Large intestine (tissue), 3 donors: Measurements from ENCODE around the gene ZBED4. TPM values are rescaled to one million over a fixed set of nuclear protein-coding genes. Genes with fewer than 3 reads are reported as not detected.

Experiments
- DNase-seq, 2 donors: peaks; one replicate each; pipeline versions ENCODE4 v3.0.0 to v3.0.0-alpha.2; 2013
- H3K27ac ChIP-seq: one replicate; pipeline ENCODE4 v1.5.1; 2013; ENCODE audit warnings: low read length
- H3K27me3 ChIP-seq: 2 replicates; pipeline ENCODE4 v1.6.1; 2013; ENCODE audit warnings: low read length; ENCODE audit not compliant: control insufficient read depth, insufficient read depth
- H3K36me3 ChIP-seq: 2 replicates; pipeline ENCODE4 v1.6.1; 2013; ENCODE audit warnings: low read length; ENCODE audit not compliant: control insufficient read depth, insufficient read depth
- H3K4me1 ChIP-seq: one replicate; pipeline ENCODE4 v1.6.1; 2013; ENCODE audit warnings: low read length; ENCODE audit not compliant: control insufficient read depth, insufficient read depth
- H3K4me3 ChIP-seq: one replicate; pipeline ENCODE4 v1.5.1; 2013; ENCODE audit warnings: low read length
- H3K9me3 ChIP-seq: one replicate; pipeline ENCODE4 v1.6.1; 2013; ENCODE audit warnings: mild to moderate bottlenecking, low read depth, low read length, moderate library complexity; ENCODE audit not compliant: control insufficient read depth
- WGBS: methylation state at CpG from one replicate; pipeline ENCODE4 v1.1.5; 2013; ENCODE audit warnings: low lambda C conversion rate; ENCODE audit not compliant: insufficient coverage; 5-methylcytosine and 5-hydroxymethylcytosine counted together
- polyA plus RNA-seq: library from polyadenylated mRNA; unstranded; fragments of 120-200 nt; gene quantifications from one replicate; pipeline ENCODE4 v1.2.1, GENCODE V29; 2013

ZBED4 gene
- polyA plus RNA-seq, 1 donor: 13.3 TPM

DNA sequence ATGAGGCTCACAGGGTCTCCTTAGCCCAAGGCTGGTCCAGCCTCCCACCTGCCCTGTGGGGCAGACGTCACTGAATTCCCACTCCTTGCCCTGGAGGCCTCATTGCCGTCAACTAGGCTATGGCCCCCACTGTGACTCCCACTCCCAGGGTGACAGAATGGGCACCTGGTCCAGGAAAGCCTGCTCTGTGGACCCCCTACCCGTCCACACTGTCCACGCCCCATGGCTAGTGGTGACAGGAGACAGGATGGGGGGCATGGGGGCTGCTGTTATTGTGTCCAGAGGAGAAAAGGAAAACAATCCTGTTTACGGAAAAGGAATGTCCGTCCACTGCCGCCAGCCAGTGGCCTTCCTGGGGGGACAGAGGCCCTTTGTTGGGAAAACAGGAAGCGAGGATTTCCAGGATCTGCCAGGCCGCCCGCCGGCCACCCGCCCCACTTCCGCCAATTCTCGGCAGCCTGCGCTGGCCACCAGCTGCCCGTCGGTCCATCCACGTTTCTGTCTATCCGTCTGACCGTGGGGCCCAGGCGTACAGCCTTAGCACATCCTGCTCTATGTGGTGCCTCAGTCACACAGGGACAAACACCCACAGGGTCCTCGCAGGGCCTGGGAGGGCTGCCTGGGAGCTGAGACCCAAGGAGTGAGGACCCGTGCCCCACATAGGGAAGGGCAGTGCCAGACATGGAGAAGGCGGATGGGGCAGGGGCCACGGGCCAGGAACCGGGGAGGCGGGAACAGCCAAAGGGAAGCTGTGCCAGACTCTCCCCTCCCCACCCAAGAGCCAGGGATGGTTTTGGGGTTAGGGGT, 84.3 kb downstream of the ZBED4 start:
- H3K4me1 ChIP-seq: peaks cover 20% of the 10 kb centered on the region
- H3K4me3 ChIP-seq: no peak overlapping the region
- no peaks in the 10 kb centered on the region for H3K36me3 ChIP-seq
- DNase-seq: no peak
- H3K27ac ChIP-seq: peak overlapping the region; percentile 17
- no CpG with 5 or more reads among the region's 27 CpGs for WGBS
- no peaks in the 10 kb centered on the region for H3K27me3 ChIP-seq
- no peaks in the 10 kb centered on the region for H3K9me3 ChIP-seq

DNA sequence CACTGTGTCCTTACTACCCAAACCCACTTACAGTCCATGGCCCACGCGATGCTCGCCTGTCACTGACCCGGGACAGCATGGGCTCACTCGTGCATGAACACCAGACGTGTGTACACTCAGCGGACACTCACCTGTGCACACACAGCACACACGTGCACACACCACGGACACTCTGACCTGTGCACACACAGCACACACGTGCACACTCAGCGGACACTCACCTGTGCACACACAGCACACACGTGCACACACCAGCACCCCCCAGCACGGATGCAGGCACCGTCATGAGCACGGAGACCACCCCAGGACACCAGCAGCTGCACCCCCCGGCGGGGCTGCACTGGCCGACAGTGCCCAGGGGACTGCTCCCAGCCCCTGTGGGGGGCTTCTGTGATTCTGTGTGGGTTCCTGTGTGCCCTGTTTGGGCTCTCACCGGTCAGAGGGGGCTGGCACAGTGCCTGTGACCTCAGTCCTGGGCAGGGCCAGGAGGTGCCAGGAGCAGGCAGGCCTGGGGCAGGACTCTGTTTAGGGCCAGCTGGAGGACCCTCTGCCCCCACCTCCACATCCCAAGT, 85.0 kb downstream of the ZBED4 start:
- WGBS: no CpG with 5 or more reads among the region's 19 CpGs

More for the DNA sequence above, 85.0 kb downstream of the ZBED4 start:
- Histone ChIP-seq H3K4me3 (no peak overlapping the region), H3K36me3 (no peaks in the 10 kb centered on the region), H3K27me3 (no peaks in the 10 kb centered on the region), H3K27ac (no peak overlapping the region), H3K4me1 (peaks cover 20% of the 10 kb centered on the region), H3K9me3 (no peaks in the 10 kb centered on the region)
- DNase-seq: no peak

Other genes with a start within 250 kb of the ZBED4 start
- gene BRD1, start 26.0 kb upstream of the ZBED4 start, polyA plus RNA-seq: 36.8 TPM
- gene ALG12, start 64.6 kb downstream of the ZBED4 start, polyA plus RNA-seq: 27.8 TPM
- gene CRELD2, start 64.8 kb downstream of the ZBED4 start, polyA plus RNA-seq: 28.9 TPM
- gene PIM3, start 106.9 kb downstream of the ZBED4 start, polyA plus RNA-seq: 41.5 TPM
- 0.31 TPM for gene IL17REL, start 158.9 kb downstream of the ZBED4 start, polyA plus RNA-seq
- not detected for gene TTLL8, start 204.5 kb downstream of the ZBED4 start, polyA plus RNA-seq
- 0.57 TPM for gene MLC1, start 231.6 kb downstream of the ZBED4 start, polyA plus RNA-seq
- 2.3 TPM for gene MOV10L1, start 236.2 kb downstream of the ZBED4 start, polyA plus RNA-seq